Measurements from ENCODE around the gene HSPB3.

HSPB3 gene

DNA sequence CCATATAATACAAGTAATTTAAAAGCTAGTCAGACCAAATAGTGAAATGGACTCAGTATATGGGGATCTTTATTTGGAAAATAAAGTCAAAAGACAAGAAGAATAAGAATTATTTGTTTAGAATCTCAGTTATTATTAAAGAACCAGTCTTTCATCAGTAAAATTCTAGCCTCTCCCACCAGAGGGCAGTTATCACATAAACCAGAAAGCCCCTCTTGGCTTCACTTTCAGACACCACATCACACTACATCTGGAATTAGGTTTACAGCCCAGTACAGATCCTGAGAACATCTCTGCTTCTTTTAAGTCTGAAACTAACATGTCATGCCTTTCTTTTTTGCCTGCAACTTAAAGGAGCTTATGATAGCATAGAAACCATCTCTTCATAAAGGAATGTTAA, 12.2 kb upstream of the HSPB3 start:
- peak; percentile 53 for TF ChIP-seq CTCF (IDR thresholded peaks at IDR 0.05; ENCODE audit: control insufficient read depth, insufficient read depth, low read depth, low read length, missing control alignments)
- no peak for DNase-seq (ENCODE audit: low read depth)

DNA sequence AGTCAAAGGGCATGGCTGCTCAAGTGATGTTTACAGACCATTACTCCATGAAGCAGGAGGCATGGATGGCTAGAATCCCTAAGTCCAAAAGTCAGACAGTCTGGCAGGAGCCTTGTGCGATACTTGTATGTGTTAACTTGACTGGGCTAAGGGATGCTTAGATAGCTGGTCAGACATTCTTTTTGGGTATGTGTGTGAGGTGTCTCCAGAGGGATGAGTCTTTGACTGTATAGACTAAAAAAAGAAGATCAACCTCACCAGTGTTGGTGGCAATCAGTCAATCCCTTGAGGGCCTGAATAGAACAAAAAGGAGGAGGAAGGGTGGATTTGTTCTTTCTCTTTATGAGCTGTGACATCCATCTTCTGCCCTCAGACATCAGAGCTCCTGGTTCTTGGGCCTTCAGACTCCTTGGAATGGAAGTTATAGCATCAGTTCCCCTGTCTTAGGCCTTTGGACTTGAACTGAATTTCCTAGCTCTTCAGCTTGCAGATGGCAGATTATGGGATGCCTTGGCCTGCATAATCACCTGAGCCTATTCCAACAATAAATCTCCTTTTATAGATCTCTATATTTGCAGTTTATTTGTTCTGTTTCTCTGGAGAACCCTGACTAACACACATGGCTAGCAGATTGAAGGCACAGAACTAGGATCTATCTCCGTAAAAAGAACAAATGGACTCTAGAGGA, 9.7 kb upstream of the HSPB3 start:
- no peak overlapping the region for H3K4me3 ChIP-seq (ENCODE audit: control insufficient read depth, low read depth, low read length)
- DNase-seq (ENCODE audit: low read depth): no peak
- TF ChIP-seq CTCF (IDR thresholded peaks at IDR 0.05; ENCODE audit: control insufficient read depth, insufficient read depth, low read depth, low read length, missing control alignments): no peak

More for the DNA sequence above, 12.2 kb upstream of the HSPB3 start:
- H3K4me3 ChIP-seq (ENCODE audit: control insufficient read depth, low read depth, low read length): no peak overlapping the region

DNA sequence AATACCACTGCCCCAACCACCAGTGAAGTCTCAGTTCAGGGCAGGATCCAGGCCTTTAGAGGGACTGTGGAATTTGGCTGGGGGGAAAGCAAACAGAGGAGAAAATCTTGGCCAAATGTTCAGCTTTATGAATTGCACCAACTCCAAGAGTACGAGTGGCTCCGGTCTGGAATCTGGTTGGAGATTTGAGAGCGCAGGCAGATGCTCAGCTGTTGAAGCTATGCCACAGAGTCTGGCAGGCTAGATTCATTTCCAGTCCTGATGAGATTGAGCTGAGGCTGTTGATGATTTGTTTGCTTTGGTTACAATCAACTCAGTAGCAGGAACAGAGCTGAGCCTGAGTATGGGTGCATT, 9.1 kb upstream of the HSPB3 start:
- no peak overlapping the region for H3K4me3 ChIP-seq (ENCODE audit: control insufficient read depth, low read depth, low read length)
- no peak for TF ChIP-seq CTCF (IDR thresholded peaks at IDR 0.05; ENCODE audit: control insufficient read depth, insufficient read depth, low read depth, low read length, missing control alignments)
- no peak for DNase-seq (ENCODE audit: low read depth)

GRCh38 chr5:54449923-54450322, 5.6 kb upstream of the HSPB3 start:
- TF ChIP-seq CTCF (IDR thresholded peaks at IDR 0.05; ENCODE audit: control insufficient read depth, insufficient read depth, low read depth, low read length, missing control alignments): no peak
- no peak overlapping the region for H3K4me3 ChIP-seq (ENCODE audit: control insufficient read depth, low read depth, low read length)
- DNase-seq (ENCODE audit: low read depth): no peak

DNA sequence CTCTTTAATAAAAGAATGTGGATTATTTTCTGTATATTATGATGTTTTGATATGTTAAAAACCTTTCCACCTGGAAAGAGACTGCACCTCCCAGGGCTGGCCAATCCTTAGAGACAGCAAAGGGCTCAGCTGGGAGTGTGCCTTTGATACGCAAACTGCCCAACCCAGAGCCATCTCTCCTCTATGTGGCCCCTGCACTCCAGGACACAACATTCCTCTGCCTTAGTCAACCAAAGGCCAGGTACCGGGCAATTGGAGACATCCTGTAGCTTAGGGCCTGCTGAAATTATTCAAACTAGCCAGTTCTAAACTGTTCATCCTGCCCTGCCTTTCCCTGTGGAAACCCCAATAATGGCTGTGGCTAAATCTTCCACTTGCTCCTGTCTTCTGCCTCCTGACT, 5.0 kb upstream of the HSPB3 start:
- no peak for DNase-seq (ENCODE audit: low read depth)
- no peak for TF ChIP-seq CTCF (IDR thresholded peaks at IDR 0.05; ENCODE audit: control insufficient read depth, insufficient read depth, low read depth, low read length, missing control alignments)
- no peak overlapping the region for H3K4me3 ChIP-seq (ENCODE audit: control insufficient read depth, low read depth, low read length)

- H3K4me3 ChIP-seq (ENCODE audit: control insufficient read depth, low read depth, low read length): no peak overlapping the region
- DNase-seq (ENCODE audit: low read depth): no peak
- TF ChIP-seq CTCF (IDR thresholded peaks at IDR 0.05; ENCODE audit: control insufficient read depth, insufficient read depth, low read depth, low read length, missing control alignments): no peak
Measured at GRCh38 chr5:54453046-54453445, 2.5 kb upstream of the HSPB3 start.

DNA sequence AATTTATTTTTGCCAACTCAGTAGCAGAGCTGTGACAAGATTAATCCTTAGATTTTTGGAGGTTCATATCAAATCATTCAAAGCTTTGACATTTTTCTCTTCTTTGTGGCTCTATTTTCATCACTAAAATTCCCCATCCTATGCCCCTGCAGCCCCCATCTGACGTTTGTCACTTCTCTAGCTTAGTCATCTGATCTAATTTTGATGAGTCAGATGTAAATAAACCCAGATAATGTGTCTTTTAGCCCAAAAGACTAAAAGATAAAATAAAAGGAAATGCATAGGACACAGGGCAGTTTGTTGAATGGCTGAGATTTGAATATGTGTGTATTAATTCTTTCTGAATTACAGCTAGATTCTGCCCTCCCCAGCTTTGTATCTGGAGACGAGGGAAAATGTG, 897 bp upstream of the HSPB3 start:
- no peak overlapping the region for H3K4me3 ChIP-seq (ENCODE audit: control insufficient read depth, low read depth, low read length)
- no peak for DNase-seq (ENCODE audit: low read depth)
- no peak for TF ChIP-seq CTCF (IDR thresholded peaks at IDR 0.05; ENCODE audit: control insufficient read depth, insufficient read depth, low read depth, low read length, missing control alignments)

All from AG09309 (cell line).